ENCODE results near the gene BEST4.
"Not testable (repeated sequence)": the region's sequence is repeated elsewhere in the genome, so short reads cannot be mapped to it uniquely, and the experiment has no call there.

BEST4 gene

DNA sequence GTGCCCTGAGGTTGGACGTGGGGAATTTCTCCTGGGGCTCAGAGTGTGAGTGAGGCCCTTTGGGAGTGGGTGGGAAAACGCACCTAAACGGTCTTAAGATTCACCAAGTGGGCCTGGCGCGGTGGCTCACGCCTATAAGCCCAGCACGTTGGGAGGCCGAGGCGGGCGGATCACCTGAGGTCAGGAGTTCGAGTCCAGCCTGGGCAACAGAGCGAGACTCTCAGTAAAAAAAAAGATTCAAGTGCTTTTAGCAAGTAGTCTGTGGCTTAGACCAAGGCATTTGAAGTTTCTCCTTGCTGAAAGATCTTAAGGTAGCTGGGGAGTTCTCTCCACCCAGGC is 11.3 kb downstream of the BEST4 start:
- DNase-seq = no peak

DNA sequence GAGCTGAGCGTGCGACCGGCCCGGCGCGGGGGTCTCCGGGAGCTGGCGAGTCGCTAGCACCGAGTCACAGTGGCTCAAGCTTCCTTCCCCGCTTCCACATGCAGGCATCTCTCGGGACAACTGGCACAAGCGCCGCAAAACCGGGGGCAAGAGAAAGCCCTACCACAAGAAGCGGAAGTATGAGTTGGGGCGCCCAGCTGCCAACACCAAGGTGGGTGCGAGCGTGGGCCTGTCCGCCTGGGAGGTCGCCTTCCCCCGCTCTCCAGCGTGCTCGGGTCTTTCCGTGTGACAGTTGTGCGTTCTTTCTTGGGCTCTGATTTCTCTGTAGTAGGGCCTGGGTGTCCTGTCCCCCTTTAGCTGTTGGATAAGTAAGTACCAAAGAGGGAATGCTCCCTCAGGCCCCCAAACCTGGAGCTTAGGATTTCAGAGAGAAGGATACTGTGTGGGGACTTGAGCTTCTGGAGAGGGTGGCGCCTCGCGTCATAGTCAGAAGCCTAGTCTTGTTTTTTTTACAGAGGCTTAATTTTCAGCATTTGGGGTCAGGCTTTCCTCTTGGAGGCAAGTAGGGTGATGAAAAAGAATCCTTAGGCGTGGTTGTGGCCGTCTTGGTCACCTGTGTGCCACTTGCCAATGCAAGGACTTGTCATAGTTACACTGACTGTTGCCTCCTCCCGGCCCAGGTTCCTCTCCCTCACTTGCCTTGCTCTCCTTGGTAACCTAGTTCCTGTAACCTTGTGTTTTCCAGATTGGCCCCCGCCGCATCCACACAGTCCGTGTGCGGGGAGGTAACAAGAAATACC is 11.8 kb downstream of the BEST4 start:
- DNase-seq = peak; percentile 61

DNA sequence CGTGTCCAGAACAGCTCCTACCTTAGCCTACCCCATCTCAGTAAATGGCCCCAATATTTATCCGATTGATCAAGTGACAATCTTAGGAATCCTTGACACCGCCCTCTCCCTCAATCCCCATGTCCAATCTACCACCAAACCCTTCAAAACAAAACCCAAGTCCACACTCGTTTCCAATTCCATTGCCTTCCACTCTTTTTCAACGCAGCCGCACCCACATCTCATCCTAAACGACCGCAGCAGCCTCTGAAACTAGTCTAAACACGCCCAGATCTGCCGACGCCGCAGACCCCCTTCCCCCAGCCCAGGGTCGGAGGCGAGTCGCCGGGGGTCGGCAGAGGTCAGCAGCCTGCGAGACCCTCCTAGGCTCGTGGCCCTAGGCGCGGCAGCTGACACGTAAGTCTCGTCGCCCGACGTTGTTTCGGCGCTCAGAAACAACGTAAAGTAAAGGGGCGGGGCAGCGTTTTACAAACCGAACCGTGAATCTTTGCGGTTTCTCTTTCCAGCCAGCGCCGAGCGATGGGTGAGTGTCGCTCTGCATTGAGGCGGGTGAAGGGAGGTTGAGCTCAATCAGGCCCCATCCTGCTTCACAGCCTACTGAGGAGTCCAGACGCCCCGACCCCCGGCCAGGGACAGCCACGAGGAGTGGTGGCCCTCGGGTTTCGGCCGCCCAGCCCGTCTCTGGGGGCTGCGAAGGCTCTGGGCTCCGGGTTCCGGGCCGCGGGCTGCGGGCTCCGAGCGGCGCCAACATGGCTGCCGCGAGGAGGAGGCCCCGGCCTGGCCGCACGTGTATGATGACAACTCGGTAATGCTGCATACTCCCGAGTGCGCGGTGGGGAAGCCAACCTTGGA is 12.7 kb downstream of the BEST4 start, which contains the start of gene RPS8:
TSS of gene RPS8 (plus strand) at position 463 of the 852 bp plus-strand sequence. CDS start at position 520, 57 bp downstream.
- DNase-seq = peak; percentile 89

DNA sequence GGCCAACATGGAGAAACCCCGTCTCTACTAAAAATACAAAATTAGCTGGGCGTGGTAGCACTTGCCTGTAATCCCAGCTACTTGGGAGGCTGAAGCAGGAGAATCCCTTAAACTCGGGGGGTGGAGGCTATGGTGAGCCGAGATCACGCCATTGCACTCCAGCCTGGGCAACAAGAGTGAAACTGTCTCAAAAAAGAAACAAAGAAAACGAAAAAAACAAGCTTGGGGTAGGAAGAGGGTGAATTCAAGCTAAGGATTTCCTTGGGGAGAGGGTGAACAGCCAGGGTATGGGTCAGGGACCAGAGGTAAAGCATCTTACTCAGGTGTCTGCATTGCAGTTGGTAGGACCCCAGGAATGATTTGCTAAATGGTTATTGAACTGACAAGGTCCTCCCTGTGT is 21.5 kb downstream of the BEST4 start:
- DNase-seq = not testable (repeated sequence)

DNA sequence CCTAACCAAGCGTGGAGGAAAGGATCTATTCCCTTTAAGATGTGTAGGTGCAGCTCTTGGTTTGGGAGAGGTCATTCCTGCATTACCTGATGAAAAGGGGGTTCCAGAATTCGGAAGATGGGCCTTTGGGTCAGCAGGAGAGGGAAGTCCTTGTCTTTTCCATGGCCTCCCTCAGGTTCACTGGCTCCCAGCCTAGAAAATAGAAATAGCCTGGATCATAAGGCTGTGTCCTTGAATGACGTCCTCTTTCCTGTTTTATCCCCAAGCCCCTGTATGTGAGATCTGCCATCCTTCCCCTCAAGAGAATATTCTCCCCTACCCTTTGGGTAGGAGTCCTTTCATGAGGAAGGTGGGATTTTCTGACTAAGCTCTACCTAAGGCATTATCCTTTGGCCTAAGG is 27.1 kb downstream of the BEST4 start:
- DNase-seq = no peak

DNA sequence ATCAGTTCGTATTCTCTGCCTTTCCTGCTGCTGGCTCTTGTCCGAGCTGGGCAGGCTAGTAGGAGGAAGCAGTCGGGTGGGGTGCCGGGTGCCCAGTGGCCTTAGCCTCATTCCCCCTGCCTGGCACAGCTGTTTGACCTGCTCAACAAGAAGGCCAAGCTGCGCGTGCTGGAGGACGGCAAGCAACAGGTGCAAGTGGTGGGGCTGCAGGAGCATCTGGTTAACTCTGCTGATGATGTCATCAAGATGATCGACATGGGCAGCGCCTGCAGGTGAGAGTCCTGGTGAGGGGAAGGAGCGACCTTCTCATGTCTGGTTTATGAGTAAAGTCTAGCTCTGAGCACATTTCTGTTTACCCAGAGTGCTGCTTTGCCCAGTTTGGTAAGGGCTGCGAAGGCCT is 28.9 kb downstream of the BEST4 start:
- no peak for DNase-seq

DNA sequence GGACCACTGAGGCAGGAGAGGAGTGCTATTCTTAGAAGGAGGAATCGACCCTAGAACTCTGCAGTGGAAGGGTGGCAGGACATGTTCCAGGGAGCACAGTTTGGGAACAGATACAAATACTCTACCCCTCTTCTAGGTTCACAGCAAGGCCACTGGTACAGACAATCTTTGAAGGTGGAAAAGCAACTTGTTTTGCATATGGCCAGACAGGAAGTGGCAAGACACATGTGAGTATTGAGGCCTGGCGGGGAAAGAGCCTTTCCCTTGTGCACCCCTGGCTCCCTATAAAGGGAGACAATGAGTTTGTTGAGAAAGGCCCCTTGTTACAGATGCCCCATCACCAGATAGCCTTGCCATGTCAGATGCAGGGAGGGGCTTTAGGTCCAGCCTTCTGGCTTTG is 30.6 kb downstream of the BEST4 start:
- no peak for DNase-seq

DNA sequence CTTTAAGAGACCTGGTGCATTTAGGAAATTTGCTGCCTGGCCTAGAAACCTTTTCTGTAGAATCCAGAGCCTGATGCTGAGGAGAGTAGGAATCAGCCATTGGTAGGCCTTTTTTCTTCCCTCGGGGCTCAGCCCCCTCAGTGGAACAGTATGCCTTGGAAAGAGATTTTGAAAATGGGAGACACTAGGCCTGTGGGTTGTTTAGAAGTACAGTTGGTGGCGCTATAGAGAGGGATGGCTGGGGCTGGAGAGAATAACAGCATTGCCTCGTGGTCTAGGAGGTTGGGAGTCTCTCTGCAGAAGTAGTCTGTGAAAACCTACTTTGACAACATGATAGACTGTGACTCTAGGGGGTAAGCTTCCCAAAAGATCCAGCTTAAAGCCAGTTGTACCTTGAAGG is 40.1 kb downstream of the BEST4 start:
- no peak for DNase-seq

DNA sequence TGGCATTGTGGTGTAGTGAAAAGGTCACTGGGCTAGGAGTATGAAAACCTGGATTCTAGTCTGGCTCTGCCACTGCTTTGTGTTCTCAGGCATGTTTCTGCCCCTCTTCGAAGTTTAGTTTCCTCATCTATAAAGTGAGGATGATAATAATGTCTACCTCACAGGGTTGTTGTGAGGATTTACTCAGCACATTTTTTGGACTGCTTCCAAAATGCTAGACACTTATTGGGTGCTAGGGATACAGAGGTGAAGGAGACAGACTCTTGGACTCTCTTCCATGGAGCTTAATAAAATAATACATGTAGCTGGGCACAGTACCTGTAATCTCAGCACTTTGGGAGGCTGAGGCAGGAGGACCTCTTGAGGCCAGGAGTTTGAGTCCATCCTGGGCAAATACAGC is 44.8 kb downstream of the BEST4 start:
- no peak for DNase-seq

DNA sequence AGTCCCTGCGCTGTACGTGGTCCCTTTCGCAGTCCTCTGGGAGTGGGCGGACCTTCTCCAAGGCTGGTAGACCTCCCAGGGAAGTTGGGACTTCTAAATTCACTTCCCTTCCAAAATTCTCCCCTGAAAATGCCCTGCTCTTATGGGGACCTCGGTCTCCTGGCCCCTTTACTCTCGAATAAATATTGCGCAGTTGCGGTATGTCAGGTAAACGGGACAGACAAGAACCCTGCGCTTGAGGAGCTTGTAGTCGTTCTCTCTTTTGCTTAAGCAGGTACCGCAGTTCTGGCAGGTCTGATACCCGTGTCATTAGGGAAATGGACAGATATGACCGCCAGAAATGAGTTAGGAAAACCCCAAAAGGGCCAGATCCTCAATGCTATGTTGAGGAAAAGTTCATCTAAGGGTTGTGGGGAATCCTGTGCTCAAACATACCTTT is 47.8 kb downstream of the BEST4 start:
- DNase-seq = no peak

DNA sequence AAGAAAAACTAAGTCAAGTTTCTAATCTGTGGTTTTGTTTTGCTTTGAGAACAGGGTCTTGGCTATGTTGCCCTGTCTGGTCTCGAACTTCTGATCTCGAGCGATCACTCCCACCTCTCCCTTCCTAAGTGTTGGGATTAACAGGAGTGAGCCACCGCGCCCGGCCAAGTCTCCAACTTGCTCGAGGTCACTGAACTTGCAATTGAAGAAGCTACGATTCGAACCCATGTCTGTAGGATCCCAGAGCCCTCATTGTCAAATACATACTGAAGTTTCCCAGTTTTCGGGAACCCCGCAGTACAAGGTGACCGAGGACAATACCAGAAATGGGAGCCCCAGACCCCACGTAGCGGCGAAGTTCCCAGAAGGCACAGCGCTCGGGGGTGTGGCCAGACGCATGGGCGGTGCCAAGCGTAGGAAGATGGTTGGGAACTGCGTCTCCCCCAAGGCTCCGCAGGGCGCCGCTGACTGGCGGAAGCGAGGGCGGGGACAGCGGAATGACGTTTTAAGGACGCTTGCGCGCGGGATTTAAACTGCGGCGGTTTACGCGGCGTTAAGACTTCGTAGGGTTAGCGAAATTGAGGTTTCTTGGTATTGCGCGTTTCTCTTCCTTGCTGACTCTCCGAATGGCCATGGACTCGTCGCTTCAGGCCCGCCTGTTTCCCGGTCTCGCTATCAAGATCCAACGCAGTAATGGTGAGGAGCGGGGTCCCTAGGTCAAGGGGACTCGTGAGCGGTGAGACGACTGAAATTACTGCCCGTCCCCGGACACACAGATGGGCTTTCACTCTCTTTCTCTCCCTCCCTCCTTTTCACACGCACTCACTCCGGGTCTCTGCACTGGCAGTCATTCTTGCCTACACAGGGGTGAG is 48.4 kb downstream of the BEST4 start, which contains the start of gene KIF2C:
TSS of gene KIF2C (plus strand) at position 531 of the 872 bp plus-strand sequence. CDS start at position 627, 96 bp downstream.
- DNase-seq = peak; percentile 97

DNA sequence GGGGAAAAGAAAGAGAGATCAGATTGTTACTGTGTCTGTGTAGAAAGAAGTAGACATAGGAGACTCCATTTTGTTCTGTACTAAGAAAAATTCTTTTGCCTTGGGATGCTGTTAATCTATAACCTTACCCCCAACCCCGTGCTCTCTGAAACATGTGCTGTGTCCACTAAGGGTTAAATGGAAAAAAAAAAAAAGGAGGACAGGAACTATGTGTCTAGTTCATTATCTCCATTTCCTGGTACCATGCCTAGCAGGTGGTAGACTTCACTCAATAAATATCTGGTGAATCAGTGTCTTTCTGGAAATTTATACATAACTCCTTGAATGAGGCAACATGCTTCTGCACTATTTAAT is 49.0 kb downstream of the BEST4 start:
- DNase-seq = not testable (repeated sequence)

DNA sequence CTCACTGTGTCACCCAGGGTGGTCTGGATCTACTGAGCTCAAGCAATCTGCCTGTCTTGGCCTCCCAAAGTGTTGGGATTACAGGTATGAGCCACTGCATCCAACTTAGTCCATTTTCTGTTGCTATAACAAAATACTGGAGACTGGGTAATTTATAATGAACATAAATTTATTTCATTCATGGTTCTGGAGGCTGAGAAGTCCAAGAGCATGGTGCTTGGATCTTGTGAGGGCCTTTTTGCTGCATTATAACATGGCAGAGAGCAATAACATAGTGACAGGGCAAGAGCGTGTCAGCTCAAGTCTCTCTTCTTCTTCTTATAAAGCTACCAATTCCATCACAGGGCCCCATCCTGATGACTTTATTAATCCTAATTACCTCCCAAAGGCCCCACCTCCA is 52.0 kb downstream of the BEST4 start:
- DNase-seq = no peak

DNA sequence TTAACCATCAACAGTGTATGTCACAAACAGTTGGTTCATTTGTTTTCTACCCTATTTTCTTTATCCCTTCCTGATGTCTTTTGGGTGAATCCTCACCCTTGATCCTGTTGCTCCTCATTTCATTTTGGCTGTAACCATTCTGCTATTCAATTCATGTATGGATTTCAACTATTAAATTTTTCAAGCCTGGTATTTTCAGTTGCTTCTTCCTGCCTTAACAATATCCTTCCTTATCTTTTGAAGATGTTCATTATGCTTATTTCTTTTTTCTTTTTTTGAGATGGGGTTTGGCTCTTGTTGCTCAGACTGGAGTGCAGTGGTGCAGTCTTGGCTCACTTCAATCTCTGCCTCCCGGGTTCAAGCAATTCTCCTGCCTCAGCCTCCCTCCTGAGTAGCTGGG is 54.2 kb downstream of the BEST4 start:
- no peak for DNase-seq

Data from activated CD8-positive, alpha-beta memory T cell treated with anti-CD3 and anti-CD28 coated beads, Interleukin-2, amount 50 U/mL, for 4 hours (primary cell).